HepG2 (cell line): ENCODE measurements around the gene CPLX1. TPM values are rescaled to one million over a fixed set of nuclear protein-coding genes. Genes with fewer than 3 reads are reported as not detected.

ENCODE experiments used
- ATF7 ChIP-seq, 2 experiments: fragments of 450-650 bp in 1 of 2; sonication (generic) in 1 of 2; formaldehyde crosslinking in 1 of 2; IDR thresholded peaks; 2 replicates each; pipeline versions ENCODE4 v1.4.0 to v1.6.1; 2016 to 2020; ENCODE audit warnings: antibody characterized with exemption in 1 of 2, mild to moderate bottlenecking in 1 of 2, missing genetic modification reagents in 1 of 2
- CC2D1A ChIP-seq: sonication (generic); formaldehyde crosslinking; IDR thresholded peaks from 2 replicates; pipeline ENCODE4 v1.8.1; 2023; ENCODE audit warnings: mild to moderate bottlenecking, missing genetic modification reagents
- CHD2 ChIP-seq: IDR thresholded peaks from 2 replicates; pipeline ENCODE4 v1.6.1; 2011; ENCODE audit warnings: low read depth, low read length, improper control_type of control experiment
- DNMT1 ChIP-seq: sonication (generic); formaldehyde crosslinking; IDR thresholded peaks from 2 replicates; pipeline ENCODE4 v1.5.1; 2020; ENCODE audit warnings: mild to moderate bottlenecking, missing genetic modification reagents
- FOSL1 ChIP-seq: sonication (generic); formaldehyde crosslinking; IDR thresholded peaks from 2 replicates; pipeline ENCODE4 v1.9.0; 2021; ENCODE audit warnings: missing genetic modification reagents, borderline replicate concordance
- FOXA3 ChIP-seq: IDR thresholded peaks from 2 replicates; pipeline ENCODE4 v1.6.1; 2016; ENCODE audit warnings: missing genetic modification reagents, missing compliant biosample characterization
- FOXO4 ChIP-seq: sonication (generic); formaldehyde crosslinking; conservative IDR thresholded peaks from 2 replicates; pipeline ENCODE4 v1.8.1; 2023; ENCODE audit warnings: missing genetic modification reagents
- GATA4 ChIP-seq: sonication (generic); IDR thresholded peaks from 2 replicates; pipeline ENCODE4 v1.6.1; 2016; ENCODE audit warnings: antibody characterized with exemption, low read depth, borderline replicate concordance
- HES4 ChIP-seq: sonication (generic); formaldehyde crosslinking; IDR thresholded peaks from 2 replicates; pipeline ENCODE4 v1.9.0; 2021; ENCODE audit warnings: mild to moderate bottlenecking, missing genetic modification reagents, borderline replicate concordance
- HMG20A ChIP-seq: IDR thresholded peaks from 2 replicates; pipeline ENCODE4 v1.6.1; 2016; ENCODE audit warnings: borderline replicate concordance
- KMT2B ChIP-seq: IDR thresholded peaks from 2 replicates; pipeline ENCODE4 v1.6.1; 2016; ENCODE audit warnings: missing genetic modification reagents, missing compliant biosample characterization
- MXD1 ChIP-seq: sonication (generic); formaldehyde crosslinking; IDR thresholded peaks from 2 replicates; pipeline ENCODE4 v1.4.0; 2020; ENCODE audit warnings: mild to moderate bottlenecking, missing genetic modification reagents
- RBM22 ChIP-seq: fragments of 200-400 bp; formaldehyde crosslinking; optimal IDR thresholded peaks from 2 replicates; pipeline ENCODE3; 2017; ENCODE audit warnings: mild to moderate bottlenecking, low read length, moderate library complexity
- ZNF318 ChIP-seq: sonication (generic); formaldehyde crosslinking; IDR thresholded peaks from 2 replicates; pipeline ENCODE4 v1.4.0; 2020; ENCODE audit warnings: mild to moderate bottlenecking, missing genetic modification reagents
- ZNF337 ChIP-seq: sonication (generic); formaldehyde crosslinking; IDR thresholded peaks from 2 replicates; pipeline ENCODE4 v1.5.1; 2020; ENCODE audit warnings: missing genetic modification reagents, low read depth, mild to moderate bottlenecking, borderline replicate concordance
- ZNF558 ChIP-seq: sonication (generic); formaldehyde crosslinking; IDR thresholded peaks from 2 replicates; pipeline ENCODE4 v1.9.0; 2022; ENCODE audit warnings: mild to moderate bottlenecking, missing genetic modification reagents, borderline replicate concordance
- ZNF800 ChIP-seq: sonication (generic); formaldehyde crosslinking; IDR thresholded peaks from 2 replicates; pipeline ENCODE4 v1.4.0; 2020; ENCODE audit warnings: missing genetic modification reagents
- polyA plus RNA-seq, 8 experiments: library from polyadenylated mRNA; depleted of rRNA in 3 of 8; stranded (reverse) in 7 of 8; unstranded in 1 of 8; fragments of >200 nt; fragmentation: Illumina TruSeq in 4 of 8; extraction: Trizol in 4 of 8; gene quantifications; 2 replicates each; pipeline versions ENCODE4 v1.2.1 to v1.2.3, GENCODE V29; 2011 to 2016; ENCODE audit warnings: low read depth in 4 of 8, missing spikeins in 1 of 8, mixed read lengths in 1 of 8; ENCODE audit not compliant: insufficient read depth in 1 of 8
- total RNA-seq, 5 experiments: library from RNA; depleted of rRNA; stranded (reverse); fragments of >200 nt; fragmentation: Illumina TruSeq; extraction: Trizol; gene quantifications; 2 replicates each; pipeline ENCODE4 v1.2.3, GENCODE V29; 2016; ENCODE audit warnings: low read depth in 1 of 5

CPLX1 gene
- total and polyA plus RNA-seq, 2 of the 13 experiments (the other 11 are each of a cell fraction or from before 2014, with no cell fraction given), result 0.18 TPM

GRCh38 chr4:781493-782216, 44.3 kb downstream of the CPLX1 start (continued):
- TF ChIP-seq CC2D1A (CRISPR knock-in tag) (no peak), ZNF318 (no peak), ZNF337 (no peak), FOSL1 (no peak; the same call in 1 of the 2 replicates), HES4 (CRISPR knock-in tag) (peak; percentile 69), DNMT1 (CRISPR knock-in tag) (0 out of 2 replicates have a peak, but pooled peaks have one; percentile 45), ZNF800 (CRISPR knock-in tag) (no peak), FOXA3 (CRISPR knock-in tag) (no peak), ATF7 (IDR thresholded peaks at IDR 0.05) (no peak), ATF7 (CRISPR knock-in tag; IDR thresholded peaks at IDR 0.05) (no peak; the same call in 1 of the 2 replicates), FOXO4 (CRISPR knock-in tag) (no peak), CHD2 (no peak), RBM22 (no peak), MXD1 (CRISPR knock-in tag) (no peak), KMT2B (CRISPR knock-in tag) (0 out of 2 replicates have a peak, but pooled peaks have one; percentile 6), GATA4 (no peak), HMG20A (CRISPR knock-in tag) (no peak), ZNF558 (CRISPR knock-in tag) (0 out of 2 replicates have a peak, but pooled peaks have one; percentile 25)
